ENCODE data around the gene DPH7. TPM values are rescaled to one million over a fixed set of nuclear protein-coding genes. Genes with fewer than 3 reads are reported as not detected.

DPH7 gene
- total and polyA plus RNA-seq, 4 donors, result 9.9 to 94.0 (median 30.2) TPM

- Histone ChIP-seq H3K9me3 (ENCODE audit: control insufficient read depth, low read length) (no peaks in the 10 kb centered on the region), H3K27ac (ENCODE audit: low read depth in 1 of 2, low read length in 2 of 2) (no peak overlapping the region), H3K36me3 (ENCODE audit: control insufficient read depth in 1 of 2, insufficient read depth in 2 of 2, low read length in 1 of 2) (no peaks in the 10 kb centered on the region), H3K4me3 (ENCODE audit: low read length in 2 of 2) (no peak overlapping the region), H3K27me3 (ENCODE audit: control insufficient read depth in 1 of 2, insufficient read depth in 2 of 2, low read length in 1 of 2) (no peaks in the 10 kb centered on the region), H3K4me1 (ENCODE audit: control insufficient read depth in 1 of 2, insufficient read depth in 2 of 2, low read length in 2 of 2) (no peaks in the 10 kb centered on the region)
- intact Hi-C loops (cut with DNase I), result no loop called here
- ATAC-seq (ENCODE audit: low FRiP score) (no peak), DNase-seq (no peak)
- WGBS, 2 donors, result 90 to 94% methylated on average over 6 of the region's 6 CpGs
Observed at GRCh38 chr9:137588891-137589290, 10.2 kb upstream of the DPH7 start.

- H3K27me3 ChIP-seq (ENCODE audit: control insufficient read depth in 1 of 2, insufficient read depth in 2 of 2, low read length in 1 of 2), result no peaks in the 10 kb centered on the region
- H3K36me3 ChIP-seq (ENCODE audit: control insufficient read depth in 1 of 2, insufficient read depth in 2 of 2, low read length in 1 of 2), result no peaks in the 10 kb centered on the region
- H3K9me3 ChIP-seq (ENCODE audit: control insufficient read depth, low read length), result no peaks in the 10 kb centered on the region
- no peak overlapping the region for H3K4me3 ChIP-seq (ENCODE audit: low read length in 2 of 2)
- WGBS, 2 donors, result 87 to 92% methylated on average over 13 of the region's 13 CpGs
- H3K4me1 ChIP-seq (ENCODE audit: control insufficient read depth in 1 of 2, insufficient read depth in 2 of 2, low read length in 2 of 2), result no peaks in the 10 kb centered on the region
- intact Hi-C loops (cut with DNase I), result no loop called here
- DNase-seq, result no peak
- no peak for ATAC-seq (ENCODE audit: low FRiP score)
- no peak overlapping the region for H3K27ac ChIP-seq (ENCODE audit: low read depth in 1 of 2, low read length in 2 of 2)
Observed at GRCh38 chr9:137588311-137588710, 9.6 kb upstream of the DPH7 start.

GRCh38 chr9:137586854-137587253, 8.1 kb upstream of the DPH7 start:
- Histone ChIP-seq H3K36me3 (ENCODE audit: control insufficient read depth in 1 of 2, insufficient read depth in 2 of 2, low read length in 1 of 2) (no peaks in the 10 kb centered on the region), H3K4me3 (ENCODE audit: low read length in 2 of 2) (no peak overlapping the region), H3K9me3 (ENCODE audit: control insufficient read depth, low read length) (no peaks in the 10 kb centered on the region), H3K4me1 (ENCODE audit: control insufficient read depth in 1 of 2, insufficient read depth in 2 of 2, low read length in 2 of 2) (no peaks in the 10 kb centered on the region), H3K27ac (ENCODE audit: low read depth in 1 of 2, low read length in 2 of 2) (no peak overlapping the region), H3K27me3 (ENCODE audit: control insufficient read depth in 1 of 2, insufficient read depth in 2 of 2, low read length in 1 of 2) (no peaks in the 10 kb centered on the region)
- no peak for DNase-seq
- 95% methylated on average over 14 of the region's 14 CpGs for WGBS, 2 donors
- intact Hi-C loops (cut with DNase I), result no loop called here
- no peak for ATAC-seq (ENCODE audit: low FRiP score)

GRCh38 chr9:137583957-137584356, 5.2 kb upstream of the DPH7 start:
- ATAC-seq (ENCODE audit: low FRiP score), result no peak
- 83 to 86% methylated on average over 8 of the region's 8 CpGs for WGBS, 2 donors
- no peaks in the 10 kb centered on the region for H3K9me3 ChIP-seq (ENCODE audit: control insufficient read depth, low read length)
- H3K27me3 ChIP-seq (ENCODE audit: control insufficient read depth in 1 of 2, insufficient read depth in 2 of 2, low read length in 1 of 2), result no peaks in the 10 kb centered on the region
- H3K4me1 ChIP-seq (ENCODE audit: control insufficient read depth in 1 of 2, insufficient read depth in 2 of 2, low read length in 2 of 2), result no peaks in the 10 kb centered on the region
- H3K4me3 ChIP-seq (ENCODE audit: low read length in 2 of 2), result no peak overlapping the region
- no peaks in the 10 kb centered on the region for H3K36me3 ChIP-seq (ENCODE audit: control insufficient read depth in 1 of 2, insufficient read depth in 2 of 2, low read length in 1 of 2)
- no peak overlapping the region for H3K27ac ChIP-seq (ENCODE audit: low read depth in 1 of 2, low read length in 2 of 2)
- no peak for DNase-seq
- intact Hi-C loops (cut with DNase I), result no loop called here

GRCh38 chr9:137583347-137583746, 4.6 kb upstream of the DPH7 start:
- no peaks in the 10 kb centered on the region for H3K36me3 ChIP-seq (ENCODE audit: control insufficient read depth in 1 of 2, insufficient read depth in 2 of 2, low read length in 1 of 2)
- DNase-seq (no peak), ATAC-seq (ENCODE audit: low FRiP score) (no peak)
- WGBS, 2 donors, result 86% methylated on average over 14 of the region's 14 CpGs
- H3K4me1 ChIP-seq (ENCODE audit: control insufficient read depth in 1 of 2, insufficient read depth in 2 of 2, low read length in 2 of 2), result no peaks in the 10 kb centered on the region
- H3K9me3 ChIP-seq (ENCODE audit: control insufficient read depth, low read length), result no peaks in the 10 kb centered on the region
- no peak overlapping the region for H3K4me3 ChIP-seq (ENCODE audit: low read length in 2 of 2)
- H3K27me3 ChIP-seq (ENCODE audit: control insufficient read depth in 1 of 2, insufficient read depth in 2 of 2, low read length in 1 of 2), result no peaks in the 10 kb centered on the region
- no peak overlapping the region for H3K27ac ChIP-seq (ENCODE audit: low read depth in 1 of 2, low read length in 2 of 2)
- intact Hi-C loops (cut with DNase I), result no loop called here

GRCh38 chr9:137582286-137582860, 3.6 kb upstream of the DPH7 start:
- Histone ChIP-seq H3K9me3 (ENCODE audit: control insufficient read depth, low read length) (no peaks in the 10 kb centered on the region), H3K4me3 (ENCODE audit: low read length in 2 of 2) (no peak overlapping the region), H3K27ac (ENCODE audit: low read depth in 1 of 2, low read length in 2 of 2) (no peak overlapping the region), H3K27me3 (ENCODE audit: control insufficient read depth in 1 of 2, insufficient read depth in 2 of 2, low read length in 1 of 2) (no peaks in the 10 kb centered on the region), H3K4me1 (ENCODE audit: control insufficient read depth in 1 of 2, insufficient read depth in 2 of 2, low read length in 2 of 2) (no peaks in the 10 kb centered on the region), H3K36me3 (ENCODE audit: control insufficient read depth in 1 of 2, insufficient read depth in 2 of 2, low read length in 1 of 2) (no peaks in the 10 kb centered on the region)
- DNase-seq (no peak), ATAC-seq (ENCODE audit: low FRiP score) (no peak)
- intact Hi-C loops (cut with DNase I), result no loop called here
- 83 to 84% methylated on average over 20 of the region's 20 CpGs for WGBS, 2 donors

GRCh38 chr9:137581361-137582285, 2.9 kb upstream of the DPH7 start:
- no peak for ATAC-seq (ENCODE audit: low FRiP score)
- H3K36me3 ChIP-seq (ENCODE audit: control insufficient read depth in 1 of 2, insufficient read depth in 2 of 2, low read length in 1 of 2), result no peaks in the 10 kb centered on the region
- no peak overlapping the region for H3K27ac ChIP-seq (ENCODE audit: low read depth in 1 of 2, low read length in 2 of 2)
- DNase-seq, result no peak
- no peaks in the 10 kb centered on the region for H3K9me3 ChIP-seq (ENCODE audit: control insufficient read depth, low read length)
- 88 to 90% methylated on average over 22 of the region's 22 CpGs for whole genome bisulfite sequencing, 2 donors
- intact Hi-C loops (cut with DNase I), result no loop called here
- no peaks in the 10 kb centered on the region for H3K27me3 ChIP-seq (ENCODE audit: control insufficient read depth in 1 of 2, insufficient read depth in 2 of 2, low read length in 1 of 2)
- H3K4me3 ChIP-seq (ENCODE audit: low read length in 2 of 2), result no peak overlapping the region
- H3K4me1 ChIP-seq (ENCODE audit: control insufficient read depth in 1 of 2, insufficient read depth in 2 of 2, low read length in 2 of 2), result no peaks in the 10 kb centered on the region

- H3K36me3 ChIP-seq (ENCODE audit: control insufficient read depth in 1 of 2, insufficient read depth in 2 of 2, low read length in 1 of 2), result no peaks in the 10 kb centered on the region
- H3K27ac ChIP-seq (ENCODE audit: low read depth in 1 of 2, low read length in 2 of 2), result no peak overlapping the region
- no peak overlapping the region for H3K4me3 ChIP-seq (ENCODE audit: low read length in 2 of 2)
- intact Hi-C loops (cut with DNase I), result no loop called here
- H3K9me3 ChIP-seq (ENCODE audit: control insufficient read depth, low read length), result no peaks in the 10 kb centered on the region
- DNase-seq (no peak), ATAC-seq (ENCODE audit: low FRiP score) (no peak)
- no peaks in the 10 kb centered on the region for H3K4me1 ChIP-seq (ENCODE audit: control insufficient read depth in 1 of 2, insufficient read depth in 2 of 2, low read length in 2 of 2)
- H3K27me3 ChIP-seq (ENCODE audit: control insufficient read depth in 1 of 2, insufficient read depth in 2 of 2, low read length in 1 of 2), result no peaks in the 10 kb centered on the region
- 87 to 89% methylated on average over 4 of the region's 4 CpGs for WGBS, 2 donors
Observed at GRCh38 chr9:137580954-137581322, 2.2 kb upstream of the DPH7 start.

All from aorta (tissue), 5 donors.